SK-N-SH treated with all-trans-retinoic acid at 6 μM for 48 hours (cell line): Measurements from ENCODE around the gene ACTL9.

Experiments
- ATAC-seq: fragments of 200-7000 bp; cut with Tn5 transposase; 3 replicates; pipeline ENCODE4 v1.9.1; 2020; ENCODE audit warnings: mild to moderate bottlenecking, moderate library complexity
- ARNTL ChIP-seq: fragments of 450-650 bp; formaldehyde crosslinking; IDR thresholded peaks from 2 replicates; pipeline ENCODE4 v1.5.0; 2020; ENCODE audit warnings: low read depth, mild to moderate bottlenecking, moderate library complexity, borderline replicate concordance
- BACH2 ChIP-seq: fragments of 250-450 bp; sonication (Bioruptor Pico); IDR thresholded peaks from 2 replicates; pipeline ENCODE4 v1.9.0; 2021; ENCODE audit warnings: mild to moderate bottlenecking, borderline replicate concordance
- CSDC2 ChIP-seq: fragments of 250-450 bp; sonication (Bioruptor Pico); IDR thresholded peaks from 2 replicates; pipeline ENCODE4 v1.5.0; 2020; ENCODE audit warnings: mild to moderate bottlenecking, moderate library complexity
- CSRNP3 ChIP-seq: fragments of 250-450 bp; sonication (Bioruptor Pico); IDR thresholded peaks from 2 replicates; pipeline ENCODE4 v1.5.1; 2021; ENCODE audit warnings: mild to moderate bottlenecking, moderate library complexity
- ESRRG ChIP-seq: fragments of 250-450 bp; sonication (Bioruptor Pico); IDR thresholded peaks from 2 replicates; pipeline ENCODE4 v1.6.1; 2021; ENCODE audit warnings: mild to moderate bottlenecking
- ISL1 ChIP-seq: fragments of 250-450 bp; sonication (Bioruptor Pico); IDR thresholded peaks from 2 replicates; pipeline ENCODE4 v2.1.2; 2022; ENCODE audit warnings: mild to moderate bottlenecking, moderate library complexity
- OSR1 ChIP-seq: fragments of 250-450 bp; sonication (Bioruptor Pico); IDR thresholded peaks from 2 replicates; pipeline ENCODE4 v1.8.0; 2022; ENCODE audit warnings: moderate library complexity, mild to moderate bottlenecking, inconsistent platforms
- PATZ1 ChIP-seq: fragments of 250-450 bp; sonication (Bioruptor Pico); IDR thresholded peaks from 2 replicates; pipeline ENCODE4 v1.8.0; 2020; ENCODE audit warnings: mild to moderate bottlenecking, moderate library complexity, borderline replicate concordance
- POU6F1 ChIP-seq: fragments of 250-450 bp; sonication (Bioruptor Pico); IDR thresholded peaks from 2 replicates; pipeline ENCODE4 v1.8.0; 2021; ENCODE audit warnings: low read depth, mild to moderate bottlenecking, moderate library complexity, borderline replicate concordance
- PPARA ChIP-seq: fragments of 250-450 bp; sonication (Bioruptor Pico); IDR thresholded peaks from 2 replicates; pipeline ENCODE4 v1.5.0; 2020; ENCODE audit warnings: mild to moderate bottlenecking, borderline replicate concordance
- RARB ChIP-seq: fragments of 250-450 bp; sonication (Bioruptor Pico); IDR thresholded peaks from 2 replicates; pipeline ENCODE4 v1.8.0; 2021; ENCODE audit warnings: mild to moderate bottlenecking, moderate library complexity
- SNAI2 ChIP-seq: fragments of 250-450 bp; sonication (Bioruptor Pico); IDR thresholded peaks from 2 replicates; pipeline ENCODE4 v1.5.0; 2020; ENCODE audit warnings: mild to moderate bottlenecking, moderate library complexity
- TCF4 ChIP-seq: fragments of 250-450 bp; sonication (Bioruptor Pico); IDR thresholded peaks from 2 replicates; pipeline ENCODE4 v1.8.0; 2021; ENCODE audit warnings: mild to moderate bottlenecking, moderate library complexity, borderline replicate concordance
- TOX ChIP-seq: fragments of 250-450 bp; sonication (Bioruptor Pico); IDR thresholded peaks from 2 replicates; pipeline ENCODE4 v1.8.0; 2021; ENCODE audit warnings: mild to moderate bottlenecking, moderate library complexity, borderline replicate concordance
- TSHZ2 ChIP-seq: fragments of 250-450 bp; sonication (Bioruptor Pico); IDR thresholded peaks from 2 replicates; pipeline ENCODE4 v1.5.0; 2020; ENCODE audit warnings: mild to moderate bottlenecking, moderate library complexity
- ZC3H10 ChIP-seq: fragments of 250-450 bp; sonication (Bioruptor Pico); IDR thresholded peaks from 2 replicates; pipeline ENCODE4 v1.5.1; 2021; ENCODE audit warnings: mild to moderate bottlenecking, moderate library complexity
- ZFP3 ChIP-seq: fragments of 250-450 bp; sonication (Bioruptor Pico); IDR thresholded peaks from 2 replicates; pipeline ENCODE4 v1.5.0; 2020; ENCODE audit warnings: mild to moderate bottlenecking, moderate library complexity
- ZFP30 ChIP-seq: fragments of 450-650 bp; formaldehyde crosslinking; IDR thresholded peaks from 2 replicates; pipeline ENCODE4 v1.5.0; 2022; ENCODE audit warnings: mild to moderate bottlenecking, moderate library complexity
- ZNF565 ChIP-seq: fragments of 450-650 bp; formaldehyde crosslinking; conservative IDR thresholded peaks from 2 replicates; pipeline ENCODE4 v1.5.0; 2020; ENCODE audit warnings: low read depth, mild to moderate bottlenecking, moderate library complexity
- ZNF70 ChIP-seq: fragments of 450-650 bp; formaldehyde crosslinking; IDR thresholded peaks from 2 replicates; pipeline ENCODE4 v1.5.0; 2020; ENCODE audit warnings: mild to moderate bottlenecking, moderate library complexity
- ZNF8 ChIP-seq: fragments of 450-650 bp; formaldehyde crosslinking; IDR thresholded peaks from 2 replicates; pipeline ENCODE4 v1.5.0; 2020; ENCODE audit warnings: mild to moderate bottlenecking, moderate library complexity

ACTL9 gene

GRCh38 chr19:8731428-8732169 lies 33.0 kb upstream of the ACTL9 start:
- no peak for ATAC-seq
- TF ChIP-seq ZFP3 (CRISPR knock-in tag) (no peak), CSDC2 (CRISPR knock-in tag) (no peak), ZNF70 (CRISPR knock-in tag) (no peak), TOX (CRISPR knock-in tag) (no peak), BACH2 (CRISPR knock-in tag) (no peak), CSRNP3 (CRISPR knock-in tag) (no peak), PATZ1 (no peak), TCF4 (no peak), ZNF8 (CRISPR knock-in tag) (no peak), SNAI2 (no peak), ISL1 (CRISPR knock-in tag) (no peak), ZNF565 (no peak), ESRRG (CRISPR knock-in tag) (no peak), PPARA (CRISPR knock-in tag) (no peak)

GRCh38 chr19:8724276-8724675 lies 25.7 kb upstream of the ACTL9 start:
- no peak for ATAC-seq
- no peak for TF ChIP-seq CSDC2 (CRISPR knock-in tag)
- no peak for TF ChIP-seq PATZ1
- TF ChIP-seq PPARA (CRISPR knock-in tag) = no peak
- TF ChIP-seq ZNF565 = no peak
- no peak for TF ChIP-seq ZC3H10 (CRISPR knock-in tag)
- TF ChIP-seq ESRRG (CRISPR knock-in tag) = no peak
- no peak for TF ChIP-seq BACH2 (CRISPR knock-in tag)
- no peak for TF ChIP-seq ZNF8 (CRISPR knock-in tag)
- no peak for TF ChIP-seq RARB
- TF ChIP-seq TSHZ2 (CRISPR knock-in tag) = no peak
- TF ChIP-seq ARNTL (CRISPR knock-in tag) = no peak
- TF ChIP-seq CSRNP3 (CRISPR knock-in tag) = no peak

GRCh38 chr19:8722032-8722431 lies 23.4 kb upstream of the ACTL9 start:
- no peak for ATAC-seq
- TF ChIP-seq ISL1 (CRISPR knock-in tag) = no peak
- no peak for TF ChIP-seq ZNF70 (CRISPR knock-in tag)
- TF ChIP-seq ZNF565 = no peak
- no peak for TF ChIP-seq SNAI2
- TF ChIP-seq ZFP3 (CRISPR knock-in tag) = no peak
- TF ChIP-seq TSHZ2 (CRISPR knock-in tag) = no peak
- TF ChIP-seq TOX (CRISPR knock-in tag) = no peak
- no peak for TF ChIP-seq BACH2 (CRISPR knock-in tag)
- no peak for TF ChIP-seq ZC3H10 (CRISPR knock-in tag)
- no peak for TF ChIP-seq ZFP30 (CRISPR knock-in tag)
- TF ChIP-seq ZNF8 (CRISPR knock-in tag) = no peak
- TF ChIP-seq POU6F1 (CRISPR knock-in tag) = no peak
- TF ChIP-seq OSR1 = no peak
